Heart right ventricle (tissue), 16 donors: Measurements from ENCODE around the gene SEC11A. TPM values are rescaled to one million over a fixed set of nuclear protein-coding genes. Genes with fewer than 3 reads are reported as not detected.

Experiments used
- ATAC-seq, 8 donors: fragments of 200-7000 bp; cut with Tn5 transposase; one replicate each; pipeline ENCODE4 v1.9.1; 2020; ENCODE audit warnings: mild to moderate bottlenecking in 8 of 8, moderate library complexity in 8 of 8, moderate number of reproducible peaks in 1 of 8
- DNase-seq, 2 donors: peaks; one replicate each; pipeline ENCODE4 v3.0.0-alpha.2; 2020
- H3K27ac ChIP-seq, 10 donors: fragments of 200-600 bp; sonication (generic) in 2 of 10; one replicate each; pipeline versions ENCODE4 v1.5.0 to v1.8.0; 2020 to 2022; ENCODE audit warnings: mild to moderate bottlenecking in 3 of 10
- H3K27me3 ChIP-seq, 7 donors: fragments of 200-600 bp; one replicate each; pipeline ENCODE4 v1.8.0; 2021 to 2022; ENCODE audit warnings: mild to moderate bottlenecking in 2 of 7
- H3K36me3 ChIP-seq, 9 donors: fragments of 200-600 bp; sonication (generic) in 1 of 9; one replicate each; pipeline versions ENCODE4 v1.5.0 to v1.8.0; 2020 to 2022; ENCODE audit warnings: mild to moderate bottlenecking in 2 of 9
- H3K4me1 ChIP-seq, 9 donors: fragments of 200-600 bp; sonication (generic) in 1 of 9; one replicate each; pipeline versions ENCODE4 v1.5.0 to v1.8.0; 2020 to 2022; ENCODE audit warnings: mild to moderate bottlenecking in 4 of 9
- H3K4me3 ChIP-seq, 10 donors: fragments of 200-600 bp; sonication (generic) in 2 of 10; one replicate each; pipeline versions ENCODE4 v1.5.0 to v1.8.0; 2020 to 2022; ENCODE audit warnings: mild to moderate bottlenecking in 7 of 10, moderate library complexity in 2 of 10
- H3K9me3 ChIP-seq, 11 donors: fragments of 200-600 bp in 10 of 11; sonication (generic) in 2 of 11; one replicate each; pipeline versions ENCODE4 v1.5.0 to v1.8.0; 2013 to 2022; ENCODE audit warnings: mild to moderate bottlenecking in 2 of 11, control low read depth in 1 of 11, moderate library complexity in 1 of 11
- WGBS, 2 donors: extraction: QIAGEN DNeasy Blood & Tissue Kit; methylation state at CpG; one replicate each; pipeline ENCODE4 v1.1.7; 2013; ENCODE audit warnings: inconsistent platforms in 1 of 2; 5-methylcytosine and 5-hydroxymethylcytosine counted together
- intact Hi-C, 10 donors: fragments of 100-400 bp; cut with DNase I; formaldehyde crosslinking; loops; one replicate each; pipeline versions ENCODE4 v1.11.1 to v1.14.2; 2022
- polyA plus RNA-seq, 2 donors: library from polyadenylated mRNA; stranded (reverse); fragments of 200-250 nt; gene quantifications; one replicate each; pipeline ENCODE4 v1.2.3, GENCODE V29; 2013
- total RNA-seq, 10 donors: library from RNA; stranded (reverse); fragmentation: NEBNext Ultra II Directional in 3 of 10; extraction: Animal tissue kit (Norgen Biotek cat#: 25700) in 3 of 10; gene quantifications; one replicate each; pipeline versions ENCODE4 v1.2.1 to v1.2.4, GENCODE V29; 2021 to 2023
- TF ChIP-seq, protein P1 (sequence below), 9 donors: fragments of 200-600 bp; sonication (generic) in 2 of 9; IDR thresholded peaks; one replicate each; pipeline versions ENCODE4 v1.5.0 to v1.8.0; 2021 to 2022; ENCODE audit warnings: antibody characterized with exemption in 9 of 9, mild to moderate bottlenecking in 5 of 9, moderate library complexity in 1 of 9
- donor health status: Arrhythmogenic right ventricular cardiomyopathy.
- donor health status: ischemic (EF 13 %, LVEDD 7.1; RV severe dilation, severe dysfunction).
- donor health status: healthy with polysubstance abuse.
- donor health status: DM: no; HTN: yes; CAD: no.
- donor health status: DM: no; HTN: no; CAD: no.
- donor health status: ischemic (EF 25% LVEDD 6.9; RV normal size, moderate dysfunction).
- donor health status: ischemic (EF 25% LVEDD 5.7; RV mildly dilated, moderate dysfunction).
- donor health status: healthy.
- donor health status: DM: yes; HTN: yes; CAD: no.
- donor health status: Ischemic cardiomyopathy.
- donor health status: ischemic (EF 35%, LVEDD 5.7; RV mildly dilated, moderate dysfunction).
- donor health status: nonischemic (EF 11% LVEDD 7.7; RV severe dilation, severe dysfunction).
- donor health status: DM: yes; HTN: yes; CAD: no.
- donor health status: PGD.
- donor health status: ischemic (EF 29% LVEDD 5.4; RV normal size, mild dysfunction).
- donor health status: nonischemic (EF 23%, LVEDD 6.1; RV moderate dilation, normal function).

SEC11A gene
- total and polyA plus RNA-seq, 12 donors: 65.9 to 123 (median 78.6) TPM

DNA sequence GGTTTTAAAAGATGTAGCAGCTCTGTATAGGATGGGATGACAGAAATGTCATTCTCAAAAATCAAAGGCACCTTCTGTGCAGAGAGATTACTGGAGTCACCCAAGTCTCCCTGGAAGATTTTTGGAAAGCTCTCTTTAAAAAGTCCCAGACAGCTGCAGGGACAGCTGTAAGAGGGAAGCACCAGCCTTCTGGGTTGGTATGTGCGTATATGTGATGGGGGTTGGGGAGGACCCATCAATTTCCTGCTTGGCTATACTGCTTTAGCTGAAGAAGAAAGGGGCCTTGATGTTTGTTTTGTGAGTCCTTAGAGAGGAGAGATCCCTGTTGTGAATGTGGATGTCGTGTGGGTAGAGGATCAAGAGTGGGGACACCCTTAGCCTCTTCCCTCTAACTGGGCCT, 5.4 kb upstream of the SEC11A start:
- peaks cover 0 to 51% (median 17%) of the 10 kb centered on the region in 9 donors for H3K4me1 ChIP-seq
- WGBS, 2 donors: 77% methylated on average over 2 of the region's 2 CpGs
- ATAC-seq (no peak), DNase-seq (no peak)
- intact Hi-C loops: loop anchor here in 1 of 10 donors (5.0 kb wide), 1 partner anchor 681 kb away; no protein-coding TSS in a partner anchor
- H3K9me3 ChIP-seq: no peaks in the 10 kb centered on the region
- H3K36me3 ChIP-seq: no peaks in the 10 kb centered on the region
- TF ChIP-seq, protein P1, sequence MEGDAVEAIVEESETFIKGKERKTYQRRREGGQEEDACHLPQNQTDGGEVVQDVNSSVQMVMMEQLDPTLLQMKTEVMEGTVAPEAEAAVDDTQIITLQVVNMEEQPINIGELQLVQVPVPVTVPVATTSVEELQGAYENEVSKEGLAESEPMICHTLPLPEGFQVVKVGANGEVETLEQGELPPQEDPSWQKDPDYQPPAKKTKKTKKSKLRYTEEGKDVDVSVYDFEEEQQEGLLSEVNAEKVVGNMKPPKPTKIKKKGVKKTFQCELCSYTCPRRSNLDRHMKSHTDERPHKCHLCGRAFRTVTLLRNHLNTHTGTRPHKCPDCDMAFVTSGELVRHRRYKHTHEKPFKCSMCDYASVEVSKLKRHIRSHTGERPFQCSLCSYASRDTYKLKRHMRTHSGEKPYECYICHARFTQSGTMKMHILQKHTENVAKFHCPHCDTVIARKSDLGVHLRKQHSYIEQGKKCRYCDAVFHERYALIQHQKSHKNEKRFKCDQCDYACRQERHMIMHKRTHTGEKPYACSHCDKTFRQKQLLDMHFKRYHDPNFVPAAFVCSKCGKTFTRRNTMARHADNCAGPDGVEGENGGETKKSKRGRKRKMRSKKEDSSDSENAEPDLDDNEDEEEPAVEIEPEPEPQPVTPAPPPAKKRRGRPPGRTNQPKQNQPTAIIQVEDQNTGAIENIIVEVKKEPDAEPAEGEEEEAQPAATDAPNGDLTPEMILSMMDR (IDR thresholded peaks at IDR 0.05): no peak
- peak overlapping the region in 1 of 10 donors; percentile 76 for H3K27ac ChIP-seq
- no peaks in the 10 kb centered on the region for H3K27me3 ChIP-seq
- H3K4me3 ChIP-seq: no peak overlapping the region

- DNase-seq: no peak
- TF ChIP-seq, protein P1 (IDR thresholded peaks at IDR 0.05): no peak
- peak in 7 of 8 donors; percentile 1 to 41 (median 13) for ATAC-seq
- Histone ChIP-seq H3K27ac (peak overlapping the region; percentile 89 to 98 (median 96)), H3K4me1 (peaks cover 5 to 47% (median 27%) of the 10 kb centered on the region in 9 donors), H3K4me3 (peak overlapping the region; percentile 68 to 97 (median 88)), H3K9me3 (no peaks in the 10 kb centered on the region), H3K27me3 (no peaks in the 10 kb centered on the region), H3K36me3 (peaks cover 0 to 21% (median 0%) of the 10 kb centered on the region in 9 donors)
- intact Hi-C loops: loop anchor here in 8 of 10 donors (2.0 to 10.0 kb wide), 7 partner anchors 31 to 209 kb away; partner anchors contain the start of genes ZNF592 (in 3 of the 8), NMB (in 2 of the 8) and WDR73 (in 2 of the 8)
- 0% methylated on average over 36 of the region's 36 CpGs for WGBS, 2 donors
These were observed 401 bp downstream of the SEC11A start for GRCh38 chr15:84715441-84716035.

DNA sequence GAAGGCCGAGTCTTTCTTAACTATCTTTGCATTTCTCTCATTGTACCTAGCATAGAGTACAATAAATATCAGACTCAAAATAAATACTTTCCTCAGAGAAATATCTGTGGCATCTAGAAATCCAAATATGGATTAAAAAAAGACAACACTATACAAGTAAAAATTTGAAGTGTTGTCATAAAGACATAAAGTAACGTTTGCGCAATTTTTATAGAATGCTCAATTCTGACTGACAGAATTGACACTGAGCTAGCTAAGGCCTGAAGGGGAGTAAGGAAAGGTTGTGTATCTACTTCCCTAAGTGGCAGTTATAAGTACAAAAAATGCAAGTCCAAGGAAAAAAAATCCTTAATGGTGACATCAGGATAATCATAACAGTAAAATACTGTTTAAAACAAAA, 1.1 kb downstream of the SEC11A start:
- 56 to 57% methylated on average over 3 of the region's 3 CpGs for WGBS, 2 donors
- intact Hi-C loops: loop anchor here in 5 of 10 donors (5.0 to 10.0 kb wide), 5 partner anchors 37 to 210 kb away; partner anchors contain the start of genes NMB (in 2 of the 5) and WDR73 (in 2 of the 5)
- Histone ChIP-seq H3K27me3 (no peaks in the 10 kb centered on the region), H3K4me1 (peaks cover 5 to 42% (median 27%) of the 10 kb centered on the region in 9 donors), H3K27ac (peak overlapping the region in 8 of 10 donors; percentile 89 to 98 (median 96)), H3K4me3 (peak overlapping the region; percentile 68 to 97 (median 88)), H3K36me3 (peaks cover 0 to 28% (median under 1%) of the 10 kb centered on the region in 9 donors), H3K9me3 (no peaks in the 10 kb centered on the region)
- TF ChIP-seq, protein P1 (IDR thresholded peaks at IDR 0.05): no peak
- no peak for DNase-seq
- no peak for ATAC-seq

GRCh38 chr15:84714372-84714771, 1.6 kb downstream of the SEC11A start:
- Histone ChIP-seq H3K27me3 (no peaks in the 10 kb centered on the region), H3K4me3 (peak overlapping the region in 7 of 10 donors; percentile 68 to 96 (median 87)), H3K4me1 (peaks cover 5 to 42% (median 27%) of the 10 kb centered on the region in 9 donors), H3K36me3 (peaks cover 0 to 33% (median 5%) of the 10 kb centered on the region in 9 donors), H3K27ac (peak overlapping the region in 2 of 10 donors; percentile 89 to 96), H3K9me3 (no peaks in the 10 kb centered on the region)
- DNase-seq: no peak
- TF ChIP-seq, protein P1 (IDR thresholded peaks at IDR 0.05): no peak
- no peak for ATAC-seq
- intact Hi-C loops: loop anchor here in 4 of 10 donors (5.0 to 10.0 kb wide), 4 partner anchors 38 to 210 kb away; partner anchors contain the start of genes NMB (in 2 of the 4) and WDR73 (in 2 of the 4)
- WGBS, 2 donors: 84 to 88% methylated on average over 5 of the region's 5 CpGs
